ENCODE results near the gene RLF. TPM values are rescaled to one million over a fixed set of nuclear protein-coding genes. Genes with fewer than 3 reads are reported as not detected.
"Not testable (repeated sequence)": the region's sequence is repeated elsewhere in the genome, so short reads cannot be mapped to it uniquely, and the experiment has no call there.

The RLF gene
- total RNA-seq, 5 donors from 2014 or later (not counting 1 experiment from before 2014, with no cell fraction given) = 17.5 to 25.1 (median 18.4) TPM

DNA sequence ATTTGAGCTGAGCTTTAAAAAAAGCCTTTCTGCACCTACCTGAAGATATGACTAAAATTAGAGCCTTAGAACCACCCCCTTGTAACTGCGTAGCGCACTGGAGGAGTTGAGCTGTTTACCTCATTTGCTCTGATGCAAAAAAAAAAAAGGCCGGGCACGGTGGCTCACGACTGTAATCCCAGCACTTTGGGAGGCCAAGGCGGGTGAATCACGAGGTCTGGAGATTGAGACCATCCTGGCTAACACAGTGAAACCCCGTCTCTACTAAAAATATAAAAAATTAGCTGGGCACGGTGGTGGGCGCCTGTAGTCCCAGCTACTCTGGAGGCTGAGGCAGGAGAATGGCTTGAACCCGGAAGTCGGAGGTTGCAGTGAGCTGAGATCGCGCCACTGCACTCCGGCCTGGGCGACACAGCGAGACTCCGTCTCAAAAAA lies 60.3 kb downstream of the RLF start:
- DNase-seq; H3K4me3 ChIP-seq (ENCODE audit: control insufficient read depth in 1 of 2, extremely low read depth in 1 of 2, low read length in 1 of 2); H3K9me3 ChIP-seq; H3K27ac ChIP-seq (ENCODE audit: low read length); H3K27me3 ChIP-seq (replicated peaks in 1 of 2; ENCODE audit: control insufficient read depth in 2 of 2, extremely low read depth in 1 of 2, insufficient read depth in 2 of 2, low read length in 1 of 2); ATAC-seq (replicated peaks in 1 of 4); H3K27me3 Mint-ChIP-seq; H3K9me3 Mint-ChIP-seq; H3K4me3 Mint-ChIP-seq; H3K27ac Mint-ChIP-seq; POLR2A ChIA-PET; H3K4me1 ChIP-seq (ENCODE audit: control insufficient read depth in 1 of 2, extremely low read depth in 1 of 2, insufficient read depth in 2 of 2, low read length in 2 of 2): not testable (repeated sequence)
- CTCF ChIA-PET = interaction anchor here in 1 of 2 donors (0.6 to 2.1 kb wide), 2 partner anchors 118 to 408 kb away, joined by 3 to 5 read pairs; no protein-coding TSS in a partner anchor
- H3K36me3 ChIP-seq (ENCODE audit: control insufficient read depth in 2 of 2, extremely low read depth in 1 of 2, insufficient read depth in 1 of 2, low read length in 1 of 2) = peaks cover 4 to 17% of the 10 kb centered on the region in 2 donors
- no CpG with 5 or more reads among the region's 18 CpGs for WGBS (ENCODE audit: insufficient coverage)
- peaks cover 19% of the 10 kb centered on the region for H3K36me3 Mint-ChIP-seq
- H3K4me1 Mint-ChIP-seq = peaks cover 8 to 14% (median 11%) of the 10 kb centered on the region in 3 donors

DNA sequence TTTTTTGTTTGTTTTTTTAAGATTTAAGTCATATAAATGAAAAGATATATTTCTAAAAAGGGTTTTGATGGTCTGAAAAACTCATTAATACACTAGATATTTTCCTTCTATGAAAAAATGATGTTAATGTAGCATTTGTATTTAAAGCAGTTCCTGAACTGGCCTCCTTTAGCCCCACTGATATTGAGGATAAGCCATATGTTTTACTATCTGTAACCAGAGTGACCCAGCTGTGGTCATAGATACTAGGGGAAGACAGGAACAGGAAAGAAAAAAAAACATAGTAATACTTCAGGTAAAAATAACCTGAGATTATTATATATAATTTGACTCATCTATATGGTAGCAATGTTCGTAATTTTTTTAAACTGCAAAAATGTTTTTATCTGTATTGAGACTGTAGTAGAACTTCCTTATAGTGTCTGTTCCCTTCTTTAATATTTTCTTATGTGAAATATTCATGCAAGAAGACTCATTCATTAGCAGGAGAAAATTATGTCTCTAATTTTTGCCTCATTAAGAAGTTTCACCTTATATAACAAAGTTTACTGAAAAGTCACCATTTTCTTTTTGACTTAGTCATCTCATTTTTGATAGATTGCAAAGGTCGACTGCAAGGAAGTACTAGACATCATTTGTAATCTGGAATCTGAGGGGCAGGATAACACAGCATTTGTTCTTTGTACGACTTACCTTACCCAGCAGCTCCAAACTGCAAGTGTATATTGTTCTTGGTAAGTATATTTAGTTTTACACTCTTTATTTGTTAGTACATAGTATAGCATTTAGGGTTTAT lies 61.0 kb downstream of the RLF start:
- no peaks in the 10 kb centered on the region for H3K9me3 Mint-ChIP-seq

DNA sequence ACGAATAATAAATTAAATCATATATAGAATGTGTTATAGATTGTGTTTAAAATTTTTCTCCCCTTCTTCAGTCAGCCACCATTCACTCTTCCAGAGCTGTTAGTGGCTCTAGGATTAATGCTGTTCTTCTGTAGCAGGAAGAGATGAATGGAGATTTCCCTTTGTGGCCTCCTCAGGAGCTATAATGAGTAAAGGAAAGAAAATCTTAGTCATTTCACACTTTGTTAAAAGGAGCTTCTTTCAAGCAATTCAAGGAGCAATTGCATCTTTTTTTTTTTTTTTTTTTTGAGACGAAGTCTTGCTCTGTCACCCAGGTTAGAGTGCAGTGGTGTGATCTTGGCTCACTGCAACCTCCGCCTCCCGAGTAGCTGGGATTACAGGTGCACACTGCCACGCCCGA lies 62.9 kb downstream of the RLF start:
- no peak overlapping the region for H3K27ac Mint-ChIP-seq
- H3K36me3 Mint-ChIP-seq = peaks cover 19% of the 10 kb centered on the region
- 90% methylated on average over 2 of the region's 6 CpGs for WGBS (ENCODE audit: insufficient coverage)
- POLR2A ChIA-PET = interaction anchor here (0.6 to 0.8 kb wide), 9 partner anchors 19 to 1451 kb away, joined by 3 to 9 read pairs (median 4); no protein-coding TSS in a partner anchor
- no peak overlapping the region for H3K27ac ChIP-seq (ENCODE audit: low read length)
- H3K4me1 Mint-ChIP-seq = peaks cover 5 to 10% (median 8%) of the 10 kb centered on the region in 3 donors
- H3K9me3 ChIP-seq = no peaks in the 10 kb centered on the region
- no peaks in the 10 kb centered on the region for H3K4me1 ChIP-seq (ENCODE audit: control insufficient read depth in 1 of 2, extremely low read depth in 1 of 2, insufficient read depth in 2 of 2, low read length in 2 of 2)
- CTCF ChIA-PET = interaction anchor here (0.6 to 1.0 kb wide), 9 partner anchors 10 to 317 kb away, joined by 3 to 10 read pairs (median 4); no protein-coding TSS in a partner anchor
- H3K4me3 ChIP-seq (ENCODE audit: control insufficient read depth in 1 of 2, extremely low read depth in 1 of 2, low read length in 1 of 2) = no peak overlapping the region
- H3K4me3 Mint-ChIP-seq = no peak overlapping the region
- no peaks in the 10 kb centered on the region for H3K9me3 Mint-ChIP-seq
- H3K27me3 ChIP-seq (replicated peaks in 1 of 2; ENCODE audit: control insufficient read depth in 2 of 2, extremely low read depth in 1 of 2, insufficient read depth in 2 of 2, low read length in 1 of 2) = no peaks in the 10 kb centered on the region
- DNase-seq = no peak
- H3K36me3 ChIP-seq (ENCODE audit: control insufficient read depth in 2 of 2, extremely low read depth in 1 of 2, insufficient read depth in 1 of 2, low read length in 1 of 2) = peaks cover 0 to 20% of the 10 kb centered on the region in 2 donors
- H3K27me3 Mint-ChIP-seq = no peaks in the 10 kb centered on the region
- no peak for ATAC-seq (replicated peaks in 1 of 4)

More for the DNA sequence above, 61.0 kb downstream of the RLF start:
- no CpG with 5 or more reads among the region's 3 CpGs for WGBS (ENCODE audit: insufficient coverage)
- POLR2A ChIA-PET = interaction anchor here in 1 of 2 donors (0.6 kb wide), 1 partner anchor 21 kb away, joined by 8 read pairs; no protein-coding TSS in a partner anchor
- peaks cover 17% of the 10 kb centered on the region for H3K36me3 Mint-ChIP-seq
- Histone ChIP-seq H3K27ac (ENCODE audit: low read length) (no peak overlapping the region), H3K27me3 (replicated peaks in 1 of 2; ENCODE audit: control insufficient read depth in 2 of 2, extremely low read depth in 1 of 2, insufficient read depth in 2 of 2, low read length in 1 of 2) (no peaks in the 10 kb centered on the region), H3K4me3 (ENCODE audit: control insufficient read depth in 1 of 2, extremely low read depth in 1 of 2, low read length in 1 of 2) (no peak overlapping the region), H3K9me3 (no peaks in the 10 kb centered on the region), H3K4me1 (ENCODE audit: control insufficient read depth in 1 of 2, extremely low read depth in 1 of 2, insufficient read depth in 2 of 2, low read length in 2 of 2) (no peaks in the 10 kb centered on the region), H3K36me3 (ENCODE audit: control insufficient read depth in 2 of 2, extremely low read depth in 1 of 2, insufficient read depth in 1 of 2, low read length in 1 of 2) (peaks cover 3 to 16% of the 10 kb centered on the region in 2 donors)
- no peaks in the 10 kb centered on the region for H3K27me3 Mint-ChIP-seq
- no peak overlapping the region for H3K4me3 Mint-ChIP-seq
- H3K27ac Mint-ChIP-seq = no peak overlapping the region
- DNase-seq (no peak), ATAC-seq (replicated peaks in 1 of 4) (no peak)
- CTCF ChIA-PET = no interaction called here
- peaks cover 8 to 14% (median 11%) of the 10 kb centered on the region in 3 donors for H3K4me1 Mint-ChIP-seq

DNA sequence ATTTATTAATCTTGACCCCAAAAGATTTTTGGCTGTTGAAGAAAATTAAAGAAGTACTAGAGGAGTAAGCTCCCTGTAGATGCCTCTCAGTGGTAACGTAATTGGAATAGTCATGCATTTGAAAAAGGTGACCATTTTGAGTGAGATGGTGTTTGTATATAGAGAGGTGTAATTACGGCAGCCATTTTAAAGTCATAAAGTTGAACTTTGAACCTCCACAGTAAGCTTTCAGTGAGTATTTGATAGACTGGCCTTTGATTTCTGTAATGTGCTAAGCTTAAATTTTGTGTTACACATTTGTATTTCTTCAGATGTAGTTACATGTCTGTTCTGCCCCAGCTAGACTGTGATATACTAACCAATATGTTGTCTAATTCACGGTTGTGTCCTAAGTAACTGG lies 65.0 kb downstream of the RLF start:
- peaks cover 0 to 23% of the 10 kb centered on the region in 2 donors for H3K36me3 ChIP-seq (ENCODE audit: control insufficient read depth in 2 of 2, extremely low read depth in 1 of 2, insufficient read depth in 1 of 2, low read length in 1 of 2)
- H3K9me3 Mint-ChIP-seq = no peaks in the 10 kb centered on the region
- H3K4me3 Mint-ChIP-seq = no peak overlapping the region
- DNase-seq = no peak
- ChIA-PET CTCF (no interaction called here), POLR2A (interaction anchor here in 1 of 2 donors (0.6 kb wide), 1 partner anchor 109 kb away, joined by 21 read pairs; no protein-coding TSS in a partner anchor)
- H3K27me3 ChIP-seq (replicated peaks in 1 of 2; ENCODE audit: control insufficient read depth in 2 of 2, extremely low read depth in 1 of 2, insufficient read depth in 2 of 2, low read length in 1 of 2) = no peaks in the 10 kb centered on the region
- no peaks in the 10 kb centered on the region for H3K9me3 ChIP-seq
- no peak for ATAC-seq (replicated peaks in 1 of 4)
- no peak overlapping the region for H3K4me3 ChIP-seq (ENCODE audit: control insufficient read depth in 1 of 2, extremely low read depth in 1 of 2, low read length in 1 of 2)
- H3K4me1 Mint-ChIP-seq = peaks cover 6 to 13% (median 7%) of the 10 kb centered on the region in 3 donors
- WGBS (ENCODE audit: insufficient coverage) = 100% methylated on average over 3 of the region's 3 CpGs
- no peaks in the 10 kb centered on the region for H3K4me1 ChIP-seq (ENCODE audit: control insufficient read depth in 1 of 2, extremely low read depth in 1 of 2, insufficient read depth in 2 of 2, low read length in 2 of 2)
- H3K27ac Mint-ChIP-seq = peak overlapping the region in 1 of 2 donors; percentile 8
- no peaks in the 10 kb centered on the region for H3K27me3 Mint-ChIP-seq
- H3K36me3 Mint-ChIP-seq = peaks cover 23% of the 10 kb centered on the region
- no peak overlapping the region for H3K27ac ChIP-seq (ENCODE audit: low read length)

DNA sequence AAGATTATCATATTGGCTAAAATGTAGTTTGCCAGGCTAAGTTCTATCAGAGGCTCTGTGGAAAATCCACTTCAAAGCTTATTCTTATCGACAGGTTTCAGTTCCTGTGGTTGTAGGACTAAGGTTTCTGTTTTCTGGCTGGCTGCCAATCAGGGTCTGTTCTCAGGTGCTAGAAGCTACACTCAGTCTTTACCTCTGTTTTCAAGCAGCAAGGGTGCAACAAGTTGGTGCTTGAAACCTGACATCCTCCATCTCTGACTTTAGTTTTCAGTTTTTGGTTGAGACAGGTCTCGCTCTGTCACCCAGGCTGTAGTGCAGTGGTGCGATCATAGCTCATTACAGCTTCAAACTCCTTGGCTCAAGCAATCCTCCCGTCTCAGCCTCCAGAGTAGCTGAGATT lies 71.3 kb downstream of the RLF start:
- no peak overlapping the region for H3K4me3 ChIP-seq (ENCODE audit: control insufficient read depth in 1 of 2, extremely low read depth in 1 of 2, low read length in 1 of 2)

DNA sequence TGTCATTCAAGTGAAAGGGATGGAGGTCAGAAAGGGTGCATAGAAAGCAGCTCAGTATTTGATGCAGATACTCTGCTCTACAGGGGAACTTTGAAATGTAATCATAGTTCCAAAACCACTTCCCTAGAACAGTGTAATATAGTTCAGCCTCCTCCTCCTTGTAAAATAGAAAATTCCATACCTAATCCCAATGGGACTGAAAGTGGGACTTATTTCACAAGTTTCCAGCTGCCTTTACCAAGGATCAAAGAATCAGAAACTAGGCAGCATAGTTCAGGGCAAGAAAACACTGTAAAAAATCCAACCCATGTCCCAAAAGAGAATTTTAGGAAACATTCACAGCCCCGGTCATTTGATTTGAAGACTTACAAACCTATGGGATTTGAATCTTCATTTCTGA lies 78.4 kb downstream of the RLF start:
- no peak overlapping the region for H3K4me3 Mint-ChIP-seq
- H3K4me1 Mint-ChIP-seq = peaks cover 14 to 17% (median 16%) of the 10 kb centered on the region in 3 donors
- H3K27me3 ChIP-seq (replicated peaks in 1 of 2; ENCODE audit: control insufficient read depth in 2 of 2, extremely low read depth in 1 of 2, insufficient read depth in 2 of 2, low read length in 1 of 2) = no peaks in the 10 kb centered on the region
- H3K36me3 Mint-ChIP-seq = peaks cover 39% of the 10 kb centered on the region
- ATAC-seq (replicated peaks in 1 of 4) (no peak), DNase-seq (no peak)
- H3K9me3 Mint-ChIP-seq = no peaks in the 10 kb centered on the region
- H3K4me3 ChIP-seq (ENCODE audit: control insufficient read depth in 1 of 2, extremely low read depth in 1 of 2, low read length in 1 of 2) = no peak overlapping the region
- ChIA-PET CTCF (interaction anchor here in 1 of 2 donors (1.0 to 2.5 kb wide), 2 partner anchors 17 to 75 kb away, joined by 3 to 6 read pairs; no protein-coding TSS in a partner anchor), POLR2A (interaction anchor here in 1 of 2 donors (0.6 kb wide), 1 partner anchor 42 kb away, joined by 3 read pairs; no protein-coding TSS in a partner anchor)
- no peaks in the 10 kb centered on the region for H3K9me3 ChIP-seq
- no CpG with 5 or more reads among the region's 1 CpG for WGBS (ENCODE audit: insufficient coverage)
- H3K27me3 Mint-ChIP-seq = no peaks in the 10 kb centered on the region
- H3K27ac ChIP-seq (ENCODE audit: low read length) = no peak overlapping the region
- peaks cover 2 to 5% of the 10 kb centered on the region in 2 experiments for H3K4me1 ChIP-seq (ENCODE audit: control insufficient read depth in 1 of 2, extremely low read depth in 1 of 2, insufficient read depth in 2 of 2, low read length in 2 of 2)
- H3K36me3 ChIP-seq (ENCODE audit: control insufficient read depth in 2 of 2, extremely low read depth in 1 of 2, insufficient read depth in 1 of 2, low read length in 1 of 2) = peaks cover 0 to 31% of the 10 kb centered on the region in 2 donors
- H3K27ac Mint-ChIP-seq = peak overlapping the region in 1 of 2 donors; percentile 50

More for the DNA sequence above, 71.3 kb downstream of the RLF start:
- Histone ChIP-seq H3K36me3 (ENCODE audit: control insufficient read depth in 2 of 2, extremely low read depth in 1 of 2, insufficient read depth in 1 of 2, low read length in 1 of 2) (peaks cover 0 to 52% of the 10 kb centered on the region in 2 donors), H3K9me3 (no peaks in the 10 kb centered on the region), H3K27ac (ENCODE audit: low read length) (no peak overlapping the region), H3K27me3 (replicated peaks in 1 of 2; ENCODE audit: control insufficient read depth in 2 of 2, extremely low read depth in 1 of 2, insufficient read depth in 2 of 2, low read length in 1 of 2) (no peaks in the 10 kb centered on the region), H3K4me1 (ENCODE audit: control insufficient read depth in 1 of 2, extremely low read depth in 1 of 2, insufficient read depth in 2 of 2, low read length in 2 of 2) (peaks cover 0 to 2% of the 10 kb centered on the region in 2 experiments)
- Mint-ChIP-seq H3K4me3 (no peak overlapping the region), H3K9me3 (no peaks in the 10 kb centered on the region), H3K27me3 (no peaks in the 10 kb centered on the region), H3K27ac (peak overlapping the region in 1 of 2 donors; percentile 48), H3K4me1 (peaks cover 8 to 23% (median 14%) of the 10 kb centered on the region in 3 donors), H3K36me3 (peaks cover 55% of the 10 kb centered on the region)
- ChIA-PET POLR2A (interaction anchor here in 1 of 2 donors (0.6 kb wide), 1 partner anchor 41 kb away, joined by 6 read pairs; no protein-coding TSS in a partner anchor), CTCF (interaction anchor here in 1 of 2 donors (1.3 kb wide), 1 partner anchor 9 kb away, joined by 4 read pairs; no protein-coding TSS in a partner anchor)
- DNase-seq = peak in 31 of 35 experiments; percentile 3 to 54 (median 26)
- ATAC-seq (replicated peaks in 1 of 4) = peak; percentile 37 to 56 (median 50)
- WGBS (ENCODE audit: insufficient coverage) = 59% methylated on average over 2 of the region's 4 CpGs
